GM19397 (cell line): Measurements from ENCODE around the gene SERP1.

Experiments
- ATAC-seq: cut with Tn5 transposase; IDR thresholded peaks from one replicate; pipeline ENCODE4 v1.9.1; 2021; ENCODE audit warnings: mild to moderate bottlenecking, moderate library complexity; ENCODE audit not compliant: unreplicated experiment

SERP1 gene

GRCh38 chr3:150546226-150547044 is at the start of gene SERP1, which contains the start of gene EIF2A:
Gene SERP1, minus strand, starts transcription at chr3:150546496. Its CDS starts 361 bp downstream, at chr3:150546135.
Gene EIF2A, plus strand, starts transcription at chr3:150546787. Its CDS starts 16 bp downstream, at chr3:150546803.
- peak; percentile 92 for ATAC-seq

GRCh38 chr3:150594150-150594549 is 47.9 kb upstream of the SERP1 start:
- no peak for ATAC-seq

- ATAC-seq = no peak
These were observed 43.5 kb upstream of the SERP1 start for GRCh38 chr3:150589759-150590158.

GRCh38 chr3:150588027-150588830 is 41.9 kb upstream of the SERP1 start:
- ATAC-seq = no peak

DNA sequence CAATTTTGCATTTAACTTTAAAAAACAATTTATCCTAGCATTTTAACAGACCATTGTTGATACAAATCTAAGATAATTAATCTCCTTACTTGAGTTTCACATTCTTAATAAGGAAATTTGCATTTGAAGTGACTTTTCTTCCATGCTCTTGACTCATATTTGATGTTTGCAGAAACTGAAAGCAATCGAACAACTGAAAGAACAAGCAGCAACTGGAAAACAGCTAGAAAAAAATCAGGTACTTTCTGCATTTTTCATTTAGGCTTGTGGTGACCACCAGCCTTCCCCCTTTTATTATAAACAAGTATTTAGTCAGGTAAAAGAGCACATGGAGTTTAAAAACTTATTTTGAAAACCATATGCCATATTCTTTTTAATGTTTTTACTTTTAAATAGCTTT is 36.7 kb upstream of the SERP1 start:
- ATAC-seq = no peak

- ATAC-seq = peak; percentile 69
These were observed 36.3 kb upstream of the SERP1 start for GRCh38 chr3:150582620-150583019.

GRCh38 chr3:150581174-150581573 is 34.9 kb upstream of the SERP1 start:
- no peak for ATAC-seq

- no peak for ATAC-seq
These were observed 31.6 kb upstream of the SERP1 start for GRCh38 chr3:150577855-150578254.

- ATAC-seq = no peak
These were observed 21.0 kb upstream of the SERP1 start for GRCh38 chr3:150567328-150567727.

DNA sequence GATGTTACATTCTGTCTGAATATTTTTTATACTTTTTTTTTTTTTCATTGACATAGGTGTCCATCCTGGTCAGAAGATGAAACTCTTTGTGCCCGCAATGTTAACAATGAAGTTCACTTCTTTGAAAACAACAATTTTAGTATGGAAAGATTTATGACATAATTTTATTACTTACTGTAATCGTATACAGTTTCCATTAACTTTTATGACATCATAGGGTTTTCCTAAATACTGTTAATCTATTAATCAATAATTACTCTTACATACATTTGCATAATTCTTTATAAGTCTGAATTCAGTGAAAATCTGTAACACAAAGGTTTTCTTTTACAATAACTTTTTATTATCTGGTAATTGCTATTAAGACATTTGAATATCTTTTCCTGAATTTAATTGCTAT is 17.9 kb upstream of the SERP1 start:
- ATAC-seq = no peak

GRCh38 chr3:150557725-150558124 is 11.4 kb upstream of the SERP1 start:
- ATAC-seq = no peak

DNA sequence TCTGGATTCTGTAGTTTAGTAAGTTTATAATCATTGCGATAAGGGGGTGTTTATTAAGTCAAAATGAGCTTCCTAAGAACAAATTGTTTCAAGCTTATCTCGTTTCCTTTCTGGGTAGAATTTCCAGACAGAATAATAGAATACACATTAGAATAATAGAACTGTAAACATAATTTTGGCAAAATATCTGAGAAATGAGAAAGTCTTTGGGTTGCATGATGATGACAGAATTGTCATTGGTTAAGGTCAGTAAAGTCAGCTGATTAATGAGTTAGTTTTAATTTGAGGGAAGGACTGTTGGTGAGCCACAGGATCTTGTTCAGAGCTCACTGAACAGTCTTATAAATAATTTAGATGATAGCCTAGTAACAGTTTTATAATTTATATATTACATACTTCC is 10.5 kb upstream of the SERP1 start:
- no peak for ATAC-seq

DNA sequence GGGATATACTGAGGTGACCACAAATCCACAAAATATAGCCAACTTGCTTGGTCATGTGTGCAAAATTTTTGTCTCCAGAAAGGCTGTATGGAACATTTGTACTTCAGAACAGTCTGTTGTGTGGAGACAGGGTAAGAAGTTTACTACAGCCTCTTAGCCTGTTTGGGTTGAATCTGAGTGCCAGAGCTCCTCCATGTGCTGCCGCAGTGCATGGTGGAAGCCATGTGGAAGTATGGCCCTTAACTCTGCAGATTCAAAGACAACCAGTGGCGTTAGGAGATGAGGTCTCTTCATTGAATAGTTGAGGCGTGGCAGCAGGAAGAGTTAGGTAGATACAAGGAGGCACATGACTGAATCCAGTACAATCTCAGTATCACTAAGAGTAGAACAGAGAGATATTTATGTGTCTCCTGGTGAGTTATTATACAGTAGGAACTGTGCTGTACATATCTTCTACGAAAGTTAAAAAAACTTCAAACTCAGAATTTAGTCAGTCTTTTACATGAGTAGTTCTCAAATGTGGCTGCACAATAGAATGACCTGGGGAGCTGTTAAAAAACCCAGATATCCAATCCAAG is 9.7 kb upstream of the SERP1 start:
- ATAC-seq = no peak

GRCh38 chr3:150547045-150547741 is 897 bp upstream of the SERP1 start:
- no peak for ATAC-seq

GRCh38 chr3:150545419-150546225 is 674 bp downstream of the SERP1 start:
- peak; percentile 10 for ATAC-seq

DNA sequence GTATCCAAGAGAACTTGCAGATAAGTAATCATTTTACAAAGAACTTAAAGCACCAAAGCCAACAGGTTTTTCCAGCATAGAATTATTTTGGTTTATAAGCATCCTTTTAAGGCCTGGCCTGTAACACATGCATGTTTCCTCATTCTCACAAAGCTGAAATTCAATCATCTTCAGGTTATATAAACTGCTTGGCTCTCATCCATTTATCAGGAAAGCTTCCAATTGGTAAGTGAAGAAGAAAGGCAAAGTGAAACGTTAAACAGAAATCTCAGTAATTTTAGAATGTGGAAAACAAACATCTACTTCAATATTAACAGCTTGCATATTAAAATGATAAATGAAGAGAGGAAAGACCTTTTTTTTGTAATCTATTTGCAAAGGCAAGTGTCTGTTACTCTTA is 1.6 kb downstream of the SERP1 start:
- ATAC-seq = no peak

DNA sequence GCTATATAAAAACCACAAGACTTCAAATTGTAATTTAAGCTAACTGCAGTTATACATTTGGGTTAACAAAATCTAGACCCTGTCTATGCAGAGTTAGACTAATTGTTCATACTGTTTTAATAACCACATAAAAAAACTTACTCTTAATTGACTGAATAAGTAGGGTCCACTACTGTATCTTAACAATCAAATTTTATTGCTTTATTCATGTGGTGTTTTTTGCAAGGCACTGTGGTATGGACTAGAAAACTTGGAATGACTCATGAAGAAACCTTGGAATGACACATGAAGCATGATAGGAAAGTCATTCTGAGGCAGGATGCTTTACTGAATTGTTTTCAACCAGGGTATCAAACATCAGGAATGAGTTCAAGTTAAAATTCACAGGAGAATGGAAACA is 2.3 kb downstream of the SERP1 start:
- no peak for ATAC-seq

- ATAC-seq = no peak
These were observed 2.8 kb downstream of the SERP1 start for GRCh38 chr3:150543531-150543930.

DNA sequence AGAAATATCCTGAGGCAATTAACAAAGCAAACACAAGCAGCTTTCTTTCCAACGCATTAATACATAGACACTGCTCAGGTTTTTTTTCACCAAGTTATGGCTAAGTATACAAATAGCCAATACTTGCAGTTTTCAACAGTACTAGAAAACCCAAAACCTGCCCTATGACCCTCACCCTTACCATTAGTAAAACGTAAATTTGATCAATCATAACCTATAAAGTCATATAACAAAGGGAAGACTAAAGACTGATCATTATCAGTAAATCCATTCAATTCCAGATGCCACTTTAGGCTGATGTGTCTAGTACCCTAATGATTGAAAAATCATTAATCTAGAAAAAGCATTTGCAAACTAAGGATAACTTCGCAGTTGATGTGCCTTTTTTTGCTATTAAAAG is 3.2 kb downstream of the SERP1 start:
- no peak for ATAC-seq

DNA sequence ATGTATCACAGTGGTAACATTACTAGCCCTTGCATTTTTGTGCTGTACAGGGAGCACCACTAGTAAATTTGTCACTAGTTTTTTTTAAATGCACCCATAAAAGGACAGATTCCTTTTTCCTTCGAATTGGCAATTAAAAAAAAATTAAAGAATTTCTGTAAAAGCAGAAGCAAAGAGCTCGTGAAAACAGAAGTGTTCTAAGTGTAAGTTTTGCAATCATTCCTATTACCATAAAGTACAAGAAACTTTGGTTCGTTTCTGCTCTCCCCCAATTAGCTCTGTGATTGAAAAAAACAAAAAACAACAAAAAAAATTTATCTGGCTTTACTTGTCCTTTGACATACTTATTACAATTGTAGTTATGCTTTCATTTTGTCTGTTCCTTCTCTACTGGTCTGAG is 5.3 kb downstream of the SERP1 start:
- no peak for ATAC-seq
